ENCODE measurements around the gene AUNIP. TPM values are rescaled to one million over a fixed set of nuclear protein-coding genes. Genes with fewer than 3 reads are reported as not detected.

The AUNIP gene
- total and polyA plus RNA-seq, 10 donors = 0.07 to 1.3 (median 0.61) TPM; not detected in 3

DNA sequence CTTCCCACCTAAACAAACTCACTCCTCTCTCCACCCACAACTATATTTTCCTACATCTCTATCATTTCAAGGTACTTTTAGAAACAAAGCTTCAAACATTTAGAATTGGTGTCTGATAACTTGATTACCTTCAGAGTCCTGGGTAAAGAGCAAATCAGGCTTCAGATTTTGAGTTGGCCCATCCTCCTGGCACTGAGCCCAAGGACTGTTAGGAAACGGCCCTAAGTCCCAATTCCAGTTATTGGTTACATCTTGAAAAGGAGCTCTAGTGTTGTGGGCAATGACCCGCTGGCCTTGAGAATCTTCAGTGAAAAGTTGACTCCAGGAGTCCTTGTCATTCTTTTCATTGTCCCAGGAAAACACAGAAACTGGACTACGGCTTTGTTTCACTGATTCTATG, 24.4 kb downstream of the AUNIP start:
- peaks cover 8 to 30% (median 12%) of the 10 kb centered on the region in 6 donors for H3K4me1 ChIP-seq
- H3K9me3 ChIP-seq = peaks cover 0 to 7% (median 2%) of the 10 kb centered on the region in 8 donors
- H3K27me3 ChIP-seq (replicated peaks in 1 of 7) = no peaks in the 10 kb centered on the region
- 67 to 81% (median 74%) methylated on average over 3 of the region's 3 CpGs for WGBS, 5 donors
- intact Hi-C loops (cut with DNase I; ENCODE audit: low total_unique reads) = no loop called here
- H3K36me3 ChIP-seq = peaks cover 0 to 68% (median 47%) of the 10 kb centered on the region in 6 donors
- no peak overlapping the region for H3K4me3 ChIP-seq
- no peak for DNase-seq
- TF ChIP-seq, protein P1, sequence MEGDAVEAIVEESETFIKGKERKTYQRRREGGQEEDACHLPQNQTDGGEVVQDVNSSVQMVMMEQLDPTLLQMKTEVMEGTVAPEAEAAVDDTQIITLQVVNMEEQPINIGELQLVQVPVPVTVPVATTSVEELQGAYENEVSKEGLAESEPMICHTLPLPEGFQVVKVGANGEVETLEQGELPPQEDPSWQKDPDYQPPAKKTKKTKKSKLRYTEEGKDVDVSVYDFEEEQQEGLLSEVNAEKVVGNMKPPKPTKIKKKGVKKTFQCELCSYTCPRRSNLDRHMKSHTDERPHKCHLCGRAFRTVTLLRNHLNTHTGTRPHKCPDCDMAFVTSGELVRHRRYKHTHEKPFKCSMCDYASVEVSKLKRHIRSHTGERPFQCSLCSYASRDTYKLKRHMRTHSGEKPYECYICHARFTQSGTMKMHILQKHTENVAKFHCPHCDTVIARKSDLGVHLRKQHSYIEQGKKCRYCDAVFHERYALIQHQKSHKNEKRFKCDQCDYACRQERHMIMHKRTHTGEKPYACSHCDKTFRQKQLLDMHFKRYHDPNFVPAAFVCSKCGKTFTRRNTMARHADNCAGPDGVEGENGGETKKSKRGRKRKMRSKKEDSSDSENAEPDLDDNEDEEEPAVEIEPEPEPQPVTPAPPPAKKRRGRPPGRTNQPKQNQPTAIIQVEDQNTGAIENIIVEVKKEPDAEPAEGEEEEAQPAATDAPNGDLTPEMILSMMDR (IDR thresholded peaks at IDR 0.05 in 8 of 11, conservative IDR thresholded peaks at IDR 0.05 in 3 of 11) = no peak
- TF ChIP-seq POLR2A (IDR thresholded peaks at IDR 0.05) (no peak), POLR2AphosphoS5 (IDR thresholded peaks at IDR 0.05) (no peak)
- no peak overlapping the region for H3K27ac ChIP-seq

DNA sequence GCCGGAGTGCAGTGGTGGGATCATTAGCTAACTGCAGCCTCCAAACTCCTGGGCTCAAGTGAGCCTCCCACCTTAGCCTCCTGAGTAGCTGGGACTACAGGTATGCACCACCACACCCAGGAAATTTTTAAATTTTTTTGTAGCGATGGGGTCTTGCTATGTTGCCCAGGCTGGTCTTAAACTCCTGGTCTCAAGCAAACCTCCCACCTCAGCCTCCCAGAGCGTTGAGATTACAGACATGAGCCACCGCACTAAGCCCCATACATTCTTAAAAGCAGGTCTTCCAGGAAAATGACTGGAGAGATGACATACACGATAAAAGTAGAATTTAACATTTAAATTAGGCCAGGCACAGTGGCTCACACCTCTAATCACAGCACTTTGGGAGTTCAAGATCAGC, 26.1 kb downstream of the AUNIP start:
- TF ChIP-seq POLR2A (IDR thresholded peaks at IDR 0.05) (no peak), POLR2AphosphoS5 (IDR thresholded peaks at IDR 0.05) (no peak)
- TF ChIP-seq, protein P1 (IDR thresholded peaks at IDR 0.05 in 8 of 11, conservative IDR thresholded peaks at IDR 0.05 in 3 of 11) = no peak
- Histone ChIP-seq H3K36me3 (peaks cover 0 to 85% (median 61%) of the 10 kb centered on the region in 6 donors), H3K9me3 (no peaks in the 10 kb centered on the region), H3K27me3 (replicated peaks in 1 of 7) (no peaks in the 10 kb centered on the region), H3K4me1 (peaks cover 10 to 45% (median 12%) of the 10 kb centered on the region in 6 donors), H3K4me3 (no peak overlapping the region), H3K27ac (no peak overlapping the region)
- DNase-seq = no peak
- intact Hi-C loops (cut with DNase I; ENCODE audit: low total_unique reads) = no loop called here
- 94 to 100% (median 98%) methylated on average over 5 of the region's 5 CpGs for WGBS, 5 donors

DNA sequence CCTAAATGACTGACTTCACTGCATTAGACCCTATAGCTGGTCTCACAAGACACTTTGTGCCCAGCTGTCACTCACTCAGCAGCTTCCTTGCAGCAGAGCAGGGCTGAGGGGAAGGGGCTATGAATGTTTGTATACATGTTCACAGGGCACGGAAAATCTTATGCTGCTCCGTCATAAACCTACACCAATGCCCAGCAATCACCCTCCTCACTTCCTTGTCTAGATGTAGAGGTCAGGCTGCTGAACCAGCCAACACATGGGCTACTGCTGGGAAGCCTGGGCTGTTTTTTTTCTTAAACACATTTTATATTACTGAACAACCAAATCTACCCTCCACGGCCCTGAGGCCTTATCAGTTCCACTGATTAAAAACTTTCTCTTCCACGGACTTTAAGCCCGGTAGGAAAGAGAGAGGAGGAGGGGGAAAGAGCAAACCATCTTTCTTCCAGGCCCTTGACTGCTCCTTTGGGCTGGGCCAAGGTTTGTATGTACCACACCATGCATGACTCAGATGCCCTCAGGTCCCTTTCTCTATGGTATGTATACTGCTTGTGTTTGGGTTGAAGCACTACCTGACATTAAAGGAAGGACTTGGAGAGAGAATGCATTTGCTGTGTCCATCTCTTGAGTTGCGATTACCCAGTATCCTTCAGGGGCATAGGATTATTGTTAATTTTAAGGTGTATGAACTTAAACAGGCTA, 26.8 kb downstream of the AUNIP start:
- intact Hi-C loops (cut with DNase I; ENCODE audit: low total_unique reads) = no loop called here
- Histone ChIP-seq H3K9me3 (no peaks in the 10 kb centered on the region), H3K27ac (peak overlapping the region in 2 of 8 donors; percentile 10 to 36), H3K4me3 (no peak overlapping the region), H3K36me3 (peaks cover 0 to 92% (median 68%) of the 10 kb centered on the region in 6 donors), H3K4me1 (peaks cover 10 to 47% (median 12%) of the 10 kb centered on the region in 6 donors), H3K27me3 (replicated peaks in 1 of 7) (no peaks in the 10 kb centered on the region)
- no peak for DNase-seq
- TF ChIP-seq POLR2A (IDR thresholded peaks at IDR 0.05) (no peak), POLR2AphosphoS5 (IDR thresholded peaks at IDR 0.05) (no peak)
- TF ChIP-seq, protein P1 (IDR thresholded peaks at IDR 0.05 in 8 of 11, conservative IDR thresholded peaks at IDR 0.05 in 3 of 11) = no peak
- 72 to 79% (median 76%) methylated on average over 6 of the region's 6 CpGs for WGBS, 5 donors

DNA sequence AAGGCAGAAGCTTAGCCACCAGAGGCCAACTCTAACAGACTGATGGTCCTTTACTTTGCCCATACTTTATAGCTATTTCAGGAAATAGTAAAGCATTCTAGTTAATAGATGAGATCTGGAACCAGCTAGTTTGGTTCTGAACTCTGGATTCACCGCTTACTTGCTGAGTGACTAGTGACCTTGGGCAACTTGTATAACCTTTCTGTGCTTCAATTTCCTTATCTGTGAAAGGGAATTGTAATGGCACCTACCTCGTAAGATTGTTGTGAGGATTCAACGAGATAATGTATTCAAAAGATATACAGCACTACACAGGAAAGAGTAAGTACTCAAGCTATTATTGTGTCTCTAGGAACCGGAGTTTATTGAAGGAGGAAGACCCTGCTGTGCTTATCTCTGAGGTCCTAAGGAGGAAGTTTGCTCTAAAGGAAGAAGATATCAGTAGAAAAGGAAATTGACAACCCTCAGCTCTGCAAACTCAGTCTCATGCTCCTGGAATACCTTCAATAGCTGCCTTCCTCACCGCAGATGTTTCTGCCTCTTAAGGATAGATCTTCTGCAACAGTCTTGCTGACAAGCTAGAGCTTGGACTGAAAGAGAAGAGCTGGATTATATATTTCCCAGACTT, 27.6 kb downstream of the AUNIP start:
- intact Hi-C loops (cut with DNase I; ENCODE audit: low total_unique reads) = no loop called here
- DNase-seq = no peak
- no peak overlapping the region for H3K4me3 ChIP-seq
- H3K36me3 ChIP-seq = peaks cover 0 to 98% (median 76%) of the 10 kb centered on the region in 6 donors
- peak overlapping the region in 3 of 8 donors; percentile 5 to 36 (median 10) for H3K27ac ChIP-seq
- H3K9me3 ChIP-seq = no peaks in the 10 kb centered on the region
- no peak for TF ChIP-seq POLR2AphosphoS5 (IDR thresholded peaks at IDR 0.05)
- TF ChIP-seq, protein P1 (IDR thresholded peaks at IDR 0.05 in 8 of 11, conservative IDR thresholded peaks at IDR 0.05 in 3 of 11) = no peak
- TF ChIP-seq POLR2A (IDR thresholded peaks at IDR 0.05) = no peak
- H3K27me3 ChIP-seq (replicated peaks in 1 of 7) = no peaks in the 10 kb centered on the region
- H3K4me1 ChIP-seq = peaks cover 10 to 47% (median 12%) of the 10 kb centered on the region in 6 donors
- 31 to 41% (median 33%) methylated on average over 5 of the region's 5 CpGs for WGBS, 5 donors
